Smooth muscle cell (in vitro differentiated cells): ENCODE measurements around the gene ATP1A4. TPM values are rescaled to one million over a fixed set of nuclear protein-coding genes. Genes with fewer than 3 reads are reported as not detected.

Source experiments
- DNase-seq: peaks from one replicate; lab custom pipeline; 2025; ENCODE audit not compliant: unreplicated experiment; lab: John Stamatoyannopoulos, UW
- H2AFZ ChIP-seq: fragments of 200-600 bp; sonication (generic); 2 replicates; pipeline ENCODE4 v1.6.0; 2016; ENCODE audit warnings: antibody characterized with exemption, low read depth, mild to moderate bottlenecking
- H3F3A ChIP-seq: fragments of 200-600 bp; sonication (generic); 2 replicates; pipeline ENCODE4 v1.6.0; 2017; ENCODE audit warnings: antibody characterized with exemption, low read depth
- H3K27ac ChIP-seq: fragments of 200-600 bp; sonication (generic); 2 replicates; pipeline ENCODE4 v1.5.1; 2016; ENCODE audit warnings: low read depth, mild to moderate bottlenecking
- H3K27me3 ChIP-seq: fragments of 200-600 bp; sonication (generic); 2 replicates; pipeline ENCODE4 v1.6.1; 2016; ENCODE audit warnings: low read depth, mild to moderate bottlenecking
- H3K36me3 ChIP-seq: fragments of 200-600 bp; sonication (generic); 2 replicates; pipeline ENCODE4 v1.5.1; 2016; ENCODE audit warnings: low read depth
- H3K4me1 ChIP-seq: fragments of 200-600 bp; sonication (generic); 2 replicates; pipeline ENCODE4 v1.5.1; 2016; ENCODE audit warnings: low read depth
- H3K4me2 ChIP-seq: fragments of 200-600 bp; sonication (generic); 2 replicates; pipeline ENCODE4 v1.6.0; 2016; ENCODE audit warnings: mild to moderate bottlenecking
- H3K4me3 ChIP-seq: fragments of 200-600 bp; sonication (generic); 2 replicates; pipeline ENCODE4 v1.5.1; 2016; ENCODE audit warnings: mild to moderate bottlenecking
- H3K79me2 ChIP-seq: fragments of 200-600 bp; sonication (generic); 2 replicates; pipeline ENCODE4 v1.6.0; 2016; ENCODE audit warnings: low read depth, mild to moderate bottlenecking
- H3K9ac ChIP-seq: fragments of 200-600 bp; sonication (generic); 2 replicates; pipeline ENCODE4 v1.6.0; 2016; ENCODE audit warnings: low read depth
- H3K9me3 ChIP-seq: fragments of 200-600 bp; sonication (generic); replicated peaks from 2 replicates; pipeline ENCODE4 v1.5.1; 2016; ENCODE audit warnings: low read depth
- H4K20me1 ChIP-seq: fragments of 200-600 bp; sonication (generic); 2 replicates; pipeline ENCODE4 v1.6.0; 2016; ENCODE audit warnings: low read depth
- CTCF ChIP-seq: fragments of 200-600 bp; sonication (generic); IDR thresholded peaks from 2 replicates; pipeline ENCODE4 v1.5.1; 2017; ENCODE audit warnings: borderline replicate concordance, mild to moderate bottlenecking, antibody characterized with exemption; ENCODE audit not compliant: insufficient read depth, poor library complexity, severe bottlenecking
- WGBS: methylation state at CpG from one replicate; pipeline ENCODE4 v1.1.7; 2016; ENCODE audit warnings: low lambda C conversion rate; 5-methylcytosine and 5-hydroxymethylcytosine counted together
- polyA plus RNA-seq: library from polyadenylated mRNA; unstranded; fragments of >200 nt; fragmentation: Nextera tagmentation; extraction: Ambion mirVana; gene quantifications from 2 replicates; pipeline ENCODE4 v1.2.1, GENCODE V29; 2016
- total RNA-seq: library from RNA; depleted of rRNA; stranded (reverse); fragments of >200 nt; gene quantifications from 2 replicates; pipeline ENCODE4 v1.2.3, GENCODE V29; 2014

ATP1A4 gene
- total and polyA plus RNA-seq, 2 experiments from 2014 or later = not detected

GRCh38 chr1:160186729-160187128 lies 35.3 kb downstream of the ATP1A4 start:
- Histone ChIP-seq H3K4me2 (no peak overlapping the region), H3K4me1 (no peaks in the 10 kb centered on the region), H3K79me2 (no peaks in the 10 kb centered on the region), H3K27ac (no peak overlapping the region), H3F3A (no peaks in the 10 kb centered on the region), H3K9ac (no peak overlapping the region), H3K4me3 (no peak overlapping the region), H3K9me3 (no peaks in the 10 kb centered on the region), H2AFZ (no peak overlapping the region), H3K36me3 (no peaks in the 10 kb centered on the region), H4K20me1 (no peaks in the 10 kb centered on the region), H3K27me3 (no peaks in the 10 kb centered on the region)
- 60% methylated on average over 2 of the region's 2 CpGs for WGBS
- no peak for TF ChIP-seq CTCF
- no peak for DNase-seq

GRCh38 chr1:160187407-160187806 lies 36.0 kb downstream of the ATP1A4 start:
- Histone ChIP-seq H3K4me2 (no peak overlapping the region), H3K4me3 (no peak overlapping the region), H2AFZ (no peak overlapping the region), H3K9me3 (no peaks in the 10 kb centered on the region), H3K9ac (no peak overlapping the region), H3K36me3 (no peaks in the 10 kb centered on the region), H3K79me2 (no peaks in the 10 kb centered on the region), H3K4me1 (peaks cover under 1% of the 10 kb centered on the region), H4K20me1 (no peaks in the 10 kb centered on the region), H3F3A (no peaks in the 10 kb centered on the region), H3K27me3 (no peaks in the 10 kb centered on the region), H3K27ac (no peak overlapping the region)
- 88% methylated on average over 7 of the region's 7 CpGs for WGBS
- no peak for DNase-seq
- no peak for TF ChIP-seq CTCF

- Histone ChIP-seq H3K36me3 (no peaks in the 10 kb centered on the region), H3K9ac (no peak overlapping the region), H3K4me2 (no peak overlapping the region), H4K20me1 (no peaks in the 10 kb centered on the region), H2AFZ (no peak overlapping the region), H3K9me3 (no peaks in the 10 kb centered on the region), H3K79me2 (no peaks in the 10 kb centered on the region), H3K4me1 (peaks cover 7% of the 10 kb centered on the region), H3K27me3 (no peaks in the 10 kb centered on the region), H3K27ac (no peak overlapping the region), H3F3A (no peaks in the 10 kb centered on the region), H3K4me3 (no peak overlapping the region)
- 93% methylated on average over 7 of the region's 7 CpGs for WGBS
- DNase-seq = no peak
- TF ChIP-seq CTCF = no peak
Observed at GRCh38 chr1:160188341-160188740, 36.9 kb downstream of the ATP1A4 start.
